Spleen (tissue), 11 donors: ENCODE measurements around the gene ALKBH3. TPM values are rescaled to one million over a fixed set of nuclear protein-coding genes. Genes with fewer than 3 reads are reported as not detected.

Experiments used
- DNase-seq: peaks from one replicate; pipeline ENCODE4 v3.0.0-alpha.2; 2020
- H3K27ac ChIP-seq, 8 donors: fragments of 200-600 bp; sonication (generic) in 7 of 8; 1 replicate in 4 of 8; 2 replicates in 4 of 8; pipeline versions ENCODE4 v1.5.0 to v1.8.0; 2016 to 2021; ENCODE audit warnings: inconsistent platforms in 4 of 8, mild to moderate bottlenecking in 4 of 8, moderate library complexity in 1 of 8
- H3K27me3 ChIP-seq, 7 donors: fragments of 200-600 bp; sonication (generic) in 6 of 7; replicated peaks in 1 of 7; 1 replicate in 4 of 7; 2 replicates in 3 of 7; pipeline versions ENCODE4 v1.5.0 to v1.8.0; 2016 to 2021; ENCODE audit warnings: inconsistent platforms in 3 of 7, mild to moderate bottlenecking in 1 of 7
- H3K36me3 ChIP-seq, 6 donors: fragments of 200-600 bp; sonication (generic) in 5 of 6; 1 replicate in 4 of 6; 2 replicates in 2 of 6; pipeline versions ENCODE4 v1.5.0 to v1.8.0; 2016 to 2021; ENCODE audit warnings: inconsistent platforms in 2 of 6
- H3K4me1 ChIP-seq, 6 donors: fragments of 200-600 bp; sonication (generic) in 5 of 6; 1 replicate in 3 of 6; 2 replicates in 3 of 6; pipeline versions ENCODE4 v1.5.0 to v1.8.0; 2016 to 2021; ENCODE audit warnings: inconsistent platforms in 3 of 6
- H3K4me3 ChIP-seq, 8 donors: fragments of 200-600 bp; sonication (generic) in 7 of 8; 1 replicate in 4 of 8; 2 replicates in 4 of 8; pipeline versions ENCODE4 v1.5.0 to v1.8.0; 2016 to 2021; ENCODE audit warnings: inconsistent platforms in 4 of 8, mild to moderate bottlenecking in 4 of 8, moderate library complexity in 2 of 8
- H3K9me3 ChIP-seq, 8 donors: fragments of 200-600 bp; sonication (generic) in 7 of 8; 1 replicate in 4 of 8; 2 replicates in 4 of 8; pipeline versions ENCODE4 v1.5.0 to v1.8.0; 2016 to 2021; ENCODE audit warnings: inconsistent platforms in 4 of 8
- CTCF ChIP-seq, 11 experiments: fragments of 200-600 bp in 7 of 11; fragments of 450-650 bp in 4 of 11; sonication (generic) in 4 of 11; IDR thresholded peaks in 8 of 11; conservative IDR thresholded peaks in 3 of 11; 1 replicate in 7 of 11; 2 replicates in 4 of 11; pipeline versions ENCODE4 v1.4.0 to v1.8.0; 2016 to 2021; ENCODE audit warnings: antibody characterized with exemption in 11 of 11, inconsistent platforms in 4 of 11, mild to moderate bottlenecking in 1 of 11
- POLR2A ChIP-seq, 3 donors: fragments of 450-650 bp; IDR thresholded peaks; one replicate each; pipeline ENCODE4 v1.5.1; 2017; ENCODE audit warnings: antibody characterized with exemption in 3 of 3, mild to moderate bottlenecking in 1 of 3
- POLR2AphosphoS5 ChIP-seq, 3 donors: sonication (generic); formaldehyde crosslinking; IDR thresholded peaks; one replicate each; pipeline ENCODE4 v1.5.1; 2017; ENCODE audit warnings: antibody characterized with exemption in 3 of 3
- WGBS, 5 donors: extraction: QIAGEN DNeasy Blood & Tissue Kit in 3 of 5; methylation state at CpG; one replicate each; pipeline versions ENCODE4 v1.1.5 to v1.1.7; 2013 to 2018; 5-methylcytosine and 5-hydroxymethylcytosine counted together
- intact Hi-C: fragments of 100-400 bp; cut with DNase I; formaldehyde crosslinking; loops from one replicate; pipeline ENCODE4 v1.15.0; 2023; ENCODE audit warnings: low total_unique reads
- polyA plus RNA-seq, 3 donors: library from polyadenylated mRNA; stranded (reverse); fragments of 200-250 nt; gene quantifications; one replicate each; pipeline ENCODE4 v1.2.1, GENCODE V29; 2013
- total RNA-seq, 7 donors: library from RNA; depleted of rRNA in 3 of 7; stranded (reverse); fragments of >200 nt in 3 of 7; fragmentation: NEBNext Ultra II Directional in 4 of 7; extraction: Animal tissue kit (Norgen Biotek cat#: 25700) in 4 of 7; gene quantifications; one replicate each; pipeline versions ENCODE4 v1.1.0 to v1.2.1, GENCODE V29; 2016 to 2021
- donor health status: healthy with polysubstance abuse.
- donor health status: DM: no; HTN: no; CAD: no; lungs with moderate emphysema.
- donor health status: DM: no; HTN: no; CAD: no.
- donor health status: Bipolar disorder and iron deficiency.
- donor health status: healthy.
- donor health status: DM: no; HTN: no; CAD: no.
- donor health status: DM: yes; HTN: yes; CAD: no.

The ALKBH3 gene
- total and polyA plus RNA-seq, 10 donors, result 21.6 to 42.2 (median 32.6) TPM

- H3K4me3 ChIP-seq, result no peak overlapping the region
- H3K27ac ChIP-seq, result no peak overlapping the region
- peaks cover 0 to 10% (median 0%) of the 10 kb centered on the region in 6 donors for H3K4me1 ChIP-seq
- intact Hi-C loops, result loop anchor here (5.0 kb wide), 2 partner anchors 49 to 144 kb away; partner anchors contain the start of gene C11orf96
- H3K9me3 ChIP-seq, result no peaks in the 10 kb centered on the region
- no peak for DNase-seq
- TF ChIP-seq POLR2AphosphoS5 (IDR thresholded peaks at IDR 0.05) (no peak), CTCF (IDR thresholded peaks at IDR 0.05 in 8 of 11, conservative IDR thresholded peaks at IDR 0.05 in 3 of 11) (no peak), POLR2A (IDR thresholded peaks at IDR 0.05) (no peak)
- H3K36me3 ChIP-seq, result peaks cover 0 to 100% (median 83%) of the 10 kb centered on the region in 6 donors
- no peaks in the 10 kb centered on the region for H3K27me3 ChIP-seq
- 48 to 67% (median 62%) methylated on average over 3 of the region's 3 CpGs for WGBS, 5 donors
Observed at GRCh38 chr11:43892851-43893250, 12.2 kb downstream of the ALKBH3 start.

DNA sequence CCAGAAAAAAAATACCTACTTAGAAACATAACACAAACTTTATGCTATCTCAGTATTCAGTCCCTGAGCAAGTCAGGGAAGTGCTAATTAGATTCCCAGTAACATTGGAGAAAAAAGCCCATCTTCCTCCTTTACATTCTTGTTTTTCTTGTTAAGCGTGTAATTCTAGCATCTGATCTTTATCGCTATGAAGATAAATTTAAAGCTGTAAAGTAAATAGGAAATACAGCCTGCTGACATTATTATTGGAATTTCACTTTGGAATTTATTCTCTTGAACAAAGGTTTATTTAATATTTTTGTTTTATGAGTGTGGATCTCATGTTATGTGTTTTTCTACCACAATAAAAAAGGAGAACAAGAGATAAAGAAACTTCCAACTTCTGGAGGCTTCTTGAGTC lies 13.9 kb downstream of the ALKBH3 start:
- 76 to 98% (median 91%) methylated on average over 2 of the region's 2 CpGs for WGBS, 5 donors
- peaks cover 0 to 100% (median 86%) of the 10 kb centered on the region in 6 donors for H3K36me3 ChIP-seq

GRCh38 chr11:43895601-43896000 lies 15.0 kb downstream of the ALKBH3 start:
- no peak for TF ChIP-seq CTCF (IDR thresholded peaks at IDR 0.05 in 8 of 11, conservative IDR thresholded peaks at IDR 0.05 in 3 of 11)
- no peak for TF ChIP-seq POLR2A (IDR thresholded peaks at IDR 0.05)
- no peak for TF ChIP-seq POLR2AphosphoS5 (IDR thresholded peaks at IDR 0.05)
- Histone ChIP-seq H3K36me3 (peaks cover 0 to 100% (median 78%) of the 10 kb centered on the region in 6 donors), H3K4me3 (no peak overlapping the region), H3K27ac (no peak overlapping the region), H3K4me1 (peaks cover 0 to 3% (median 0%) of the 10 kb centered on the region in 6 donors), H3K27me3 (no peaks in the 10 kb centered on the region), H3K9me3 (no peaks in the 10 kb centered on the region)
- DNase-seq, result no peak
- intact Hi-C loops, result no loop called here
- 92 to 96% (median 96%) methylated on average over 2 of the region's 2 CpGs for WGBS, 5 donors

More for the DNA sequence above, 13.9 kb downstream of the ALKBH3 start:
- peaks cover 0 to 10% (median 0%) of the 10 kb centered on the region in 6 donors for H3K4me1 ChIP-seq
- H3K4me3 ChIP-seq, result no peak overlapping the region
- no peak for DNase-seq
- no peaks in the 10 kb centered on the region for H3K9me3 ChIP-seq
- intact Hi-C loops, result loop anchor here (5.0 kb wide), 2 partner anchors 48 to 143 kb away; partner anchors contain the start of gene C11orf96
- no peak overlapping the region for H3K27ac ChIP-seq
- TF ChIP-seq POLR2AphosphoS5 (IDR thresholded peaks at IDR 0.05) (no peak), CTCF (IDR thresholded peaks at IDR 0.05 in 8 of 11, conservative IDR thresholded peaks at IDR 0.05 in 3 of 11) (no peak), POLR2A (IDR thresholded peaks at IDR 0.05) (no peak)
- H3K27me3 ChIP-seq, result no peaks in the 10 kb centered on the region

DNA sequence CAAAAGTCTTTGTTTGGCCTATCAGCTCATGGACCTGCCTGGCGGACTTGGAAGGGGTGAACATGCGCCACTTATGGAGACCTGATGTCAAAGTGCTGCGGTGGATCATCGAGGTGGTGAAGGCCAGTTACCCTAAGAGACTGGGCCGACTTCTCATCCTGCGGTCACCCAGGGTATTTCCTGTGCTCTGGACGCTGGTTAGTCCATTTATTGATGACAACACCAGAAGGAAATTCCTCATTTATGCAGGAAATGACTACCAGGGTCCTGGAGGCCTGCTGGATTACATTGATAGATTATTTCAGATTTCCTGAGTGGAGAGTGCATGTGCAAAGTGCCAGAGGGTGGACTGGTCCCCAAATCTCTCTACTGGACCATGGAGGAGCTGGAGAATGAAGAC lies 17.9 kb downstream of the ALKBH3 start:
- no peaks in the 10 kb centered on the region for H3K27me3 ChIP-seq
- H3K36me3 ChIP-seq, result peaks cover 0 to 100% (median 67%) of the 10 kb centered on the region in 6 donors
- WGBS, 5 donors, result 75 to 83% (median 80%) methylated on average over 7 of the region's 7 CpGs
- H3K27ac ChIP-seq, result no peak overlapping the region
- H3K4me1 ChIP-seq, result peaks cover 0 to under 1% (median 0%) of the 10 kb centered on the region in 6 donors
- intact Hi-C loops, result no loop called here
- H3K4me3 ChIP-seq, result no peak overlapping the region
- no peak for DNase-seq
- TF ChIP-seq POLR2A (IDR thresholded peaks at IDR 0.05), result no peak
- no peaks in the 10 kb centered on the region for H3K9me3 ChIP-seq
